SK-N-SH (cell line): Measurements from ENCODE around the gene EME2. TPM values are rescaled to one million over a fixed set of nuclear protein-coding genes. Genes with fewer than 3 reads are reported as not detected.
A peak's percentile ranks its signal among the peaks of the same experiment; 100 is the strongest.

Experiments used
- CTCF ChIA-PET: fragments of 300-600, 350-600 bp; formaldehyde crosslinking; extraction: SDS; loops from one replicate; lab custom pipeline; 2021; lab: Yijun Ruan, JAX
- POLR2A ChIA-PET: fragments of 350-600 bp; sonication (Branson Sonifier 250); formaldehyde crosslinking; extraction: SDS; loops from one replicate; lab custom pipeline; 2020; ENCODE audit warnings: antibody characterized with exemption, inconsistent platforms; lab: Yijun Ruan, JAX
- DNase-seq: peaks from one replicate; pipeline ENCODE4 v3.0.0; 2012
- H2AFZ ChIP-seq: fragments of 200-600 bp; sonication (generic); 2 replicates; pipeline ENCODE4 v1.8.1; 2016; ENCODE audit warnings: antibody characterized with exemption, mild to moderate bottlenecking, low read depth
- H3F3A ChIP-seq: fragments of 200-600 bp; sonication (generic); replicated peaks from 2 replicates; pipeline ENCODE3; 2016; ENCODE audit warnings: antibody characterized with exemption, mild to moderate bottlenecking; ENCODE audit not compliant: insufficient read depth
- H3K27ac ChIP-seq, 2 experiments: fragments of 200-500 bp in 1 of 2; fragments of 200-600 bp in 1 of 2; sonication (Bioruptor generic) in 1 of 2; sonication (generic), shearing (Covaris generic) in 1 of 2; 2 replicates each; pipeline versions ENCODE4 v1.5.1 to v1.6.1; 2014 to 2016; ENCODE audit warnings: low read depth in 2 of 2, inconsistent platforms in 1 of 2, low read length in 1 of 2, mild to moderate bottlenecking in 1 of 2, mixed read lengths in 1 of 2
- H3K27me3 ChIP-seq: fragments of 200-600 bp; sonication (generic), shearing (Covaris generic); 2 replicates; pipeline ENCODE4 v1.6.1; 2016; ENCODE audit warnings: mixed run types; ENCODE audit not compliant: insufficient read depth
- H3K36me3 ChIP-seq, 2 experiments: fragments of 200-500 bp in 1 of 2; fragments of 200-600 bp in 1 of 2; sonication (Bioruptor generic) in 1 of 2; sonication (generic) in 1 of 2; replicated peaks in 1 of 2; 2 replicates each; pipeline versions ENCODE3 to v1.5.1; 2014 to 2016; ENCODE audit warnings: low read length in 1 of 2, mild to moderate bottlenecking in 1 of 2; ENCODE audit not compliant: insufficient read depth in 2 of 2, control insufficient read depth in 1 of 2
- H3K4me1 ChIP-seq, 2 experiments: fragments of 200-500 bp in 1 of 2; fragments of 200-600 bp in 1 of 2; sonication (Bioruptor generic) in 1 of 2; sonication (generic), shearing (Covaris generic) in 1 of 2; 2 replicates each; pipeline versions ENCODE4 v1.5.1 to v1.6.1; 2014 to 2016; ENCODE audit warnings: low read depth in 1 of 2, low read length in 1 of 2, mixed run types in 1 of 2; ENCODE audit not compliant: insufficient read depth in 2 of 2, control insufficient read depth in 1 of 2
- H3K4me2 ChIP-seq: fragments of 200-600 bp; sonication (generic), shearing (Covaris generic); 2 replicates; pipeline ENCODE4 v1.6.1; 2017; ENCODE audit warnings: mixed run types
- H3K4me3 ChIP-seq, 2 experiments: fragments of 200-500 bp in 1 of 2; fragments of 200-600 bp in 1 of 2; sonication (Bioruptor generic) in 1 of 2; sonication (generic), shearing (Covaris generic) in 1 of 2; 2 replicates each; pipeline versions ENCODE4 v1.5.1 to v1.8.1; 2014 to 2016; ENCODE audit warnings: low read depth in 2 of 2, inconsistent platforms in 1 of 2, low read length in 1 of 2, mild to moderate bottlenecking in 1 of 2, mixed read lengths in 1 of 2, moderate library complexity in 1 of 2
- H3K79me2 ChIP-seq: fragments of 200-600 bp; sonication (generic); 2 replicates; pipeline ENCODE4 v1.8.1; 2017; ENCODE audit warnings: mild to moderate bottlenecking; ENCODE audit not compliant: insufficient read depth
- H3K9ac ChIP-seq: fragments of 200-600 bp; sonication (generic); 2 replicates; pipeline ENCODE4 v1.6.1; 2017; ENCODE audit warnings: mixed run types
- H3K9me2 ChIP-seq: fragments of 200-600 bp; sonication (generic); 2 replicates; pipeline ENCODE4 v1.6.1; 2017; ENCODE audit warnings: mixed run types
- H3K9me3 ChIP-seq: fragments of 200-600 bp; sonication (generic); 2 replicates; pipeline ENCODE4 v1.6.1; 2017; ENCODE audit warnings: mixed run types, mild to moderate bottlenecking, moderate library complexity
- H4K20me1 ChIP-seq: fragments of 200-600 bp; sonication (generic); 2 replicates; pipeline ENCODE4 v1.6.1; 2017; ENCODE audit warnings: mild to moderate bottlenecking, mixed run types; ENCODE audit not compliant: insufficient read depth
- JUND ChIP-seq: IDR thresholded peaks from 2 replicates; pipeline ENCODE4 v1.4.0; 2012
- MAX ChIP-seq: IDR thresholded peaks from 2 replicates; pipeline ENCODE4 v1.4.0; 2012; ENCODE audit warnings: low read depth
- MXI1 ChIP-seq: IDR thresholded peaks from 2 replicates; pipeline ENCODE4 v1.6.1; 2012; ENCODE audit warnings: mild to moderate bottlenecking, low read depth, low read length, improper control_type of control experiment
- PBX3 ChIP-seq: IDR thresholded peaks from 2 replicates; pipeline ENCODE4; 2012
- RXRA ChIP-seq: IDR thresholded peaks from 2 replicates; pipeline ENCODE4 v1.4.0; 2012; ENCODE audit warnings: low read depth, mild to moderate bottlenecking, borderline replicate concordance
- WGBS: methylation state at CpG from one replicate; pipeline ENCODE4 v1.1.6; 2017; ENCODE audit warnings: low lambda C conversion rate; 5-methylcytosine and 5-hydroxymethylcytosine counted together
- polyA plus RNA-seq, 3 experiments: library from polyadenylated mRNA; depleted of rRNA; stranded (reverse); fragments of >200 nt; gene quantifications; 2 replicates each; pipeline ENCODE4 v1.2.3, GENCODE V29; 2012

EME2 gene
- polyA plus RNA-seq, 1 of the 3 experiments (the other 2 are of a cell fraction): 10.1 TPM

- peaks cover 3 to 37% of the 10 kb centered on the region in 2 experiments for H3K36me3 ChIP-seq
- H3K4me3 ChIP-seq: no peak overlapping the region
- peaks cover 42% of the 10 kb centered on the region for H3K79me2 ChIP-seq
- peaks cover 11% of the 10 kb centered on the region for H3F3A ChIP-seq
- H4K20me1 ChIP-seq: peaks cover 13% of the 10 kb centered on the region; the same call in 1 of the 2 replicates
- no peak for DNase-seq
- no peak overlapping the region for H3K9ac ChIP-seq
- ChIA-PET POLR2A (interaction anchor here (1.0 kb wide), 1 partner anchor 13 kb away, joined by 3 read pairs; no protein-coding TSS in a partner anchor), CTCF (no interaction called here)
- H3K27ac ChIP-seq: no peak overlapping the region
- 93% methylated on average over 4 of the region's 22 CpGs for WGBS
- no peak for TF ChIP-seq MAX
- TF ChIP-seq RXRA: no peak
- H3K4me1 ChIP-seq: peaks cover 0 to 25% of the 10 kb centered on the region in 2 experiments; a peak in 2 of 4 replicates
- H2AFZ ChIP-seq: no peak overlapping the region
- no peak overlapping the region for H3K4me2 ChIP-seq
- no peaks in the 10 kb centered on the region for H3K9me3 ChIP-seq
- H3K9me2 ChIP-seq: no peaks in the 10 kb centered on the region
- no peaks in the 10 kb centered on the region for H3K27me3 ChIP-seq
Measured at GRCh38 chr16:1776991-1777374, 4.4 kb downstream of the EME2 start.

- H4K20me1 ChIP-seq: peaks cover 13% of the 10 kb centered on the region; the same call in 1 of the 2 replicates
- peaks cover 36% of the 10 kb centered on the region for H3K79me2 ChIP-seq
- no peak for DNase-seq
- H3F3A ChIP-seq: peaks cover 5% of the 10 kb centered on the region
- CTCF ChIA-PET: no interaction called here
- H3K27ac ChIP-seq: no peak overlapping the region; a peak in 1 of 4 replicates
- POLR2A ChIA-PET: interaction anchor here (1.0 kb wide), 1 partner anchor 13 kb away, joined by 3 read pairs; no protein-coding TSS in a partner anchor
- WGBS: 92% methylated on average over 11 of the region's 36 CpGs
- peak; percentile 2; the same call in 1 of the 2 replicates for TF ChIP-seq PBX3
- no peak for TF ChIP-seq MXI1
- 0 out of 2 replicates have a peak, but pooled peaks have one; percentile 3 for TF ChIP-seq JUND
- TF ChIP-seq, all 33 proteins: peak for 2
- Histone ChIP-seq H2AFZ (no peak overlapping the region), H3K4me3 (no peak overlapping the region), H3K4me1 (peaks cover 0 to 21% of the 10 kb centered on the region in 2 experiments; a peak in 2 of 4 replicates), H3K9me3 (no peaks in the 10 kb centered on the region), H3K27me3 (no peaks in the 10 kb centered on the region), H3K9ac (no peak overlapping the region), H3K36me3 (peaks cover 3 to 37% of the 10 kb centered on the region in 2 experiments), H3K4me2 (no peak overlapping the region), H3K9me2 (no peaks in the 10 kb centered on the region)
Measured at GRCh38 chr16:1777375-1778199, 5.0 kb downstream of the EME2 start.
